PC-3 (cell line): ENCODE results near the gene KCP. TPM values are rescaled to one million over a fixed set of nuclear protein-coding genes. Genes with fewer than 3 reads are reported as not detected.
A peak's percentile ranks its signal among the peaks of the same experiment; 100 is the strongest.

ENCODE experiments used
- ATAC-seq: fragments of 200-7000 bp; cut with Tn5 transposase; 2 replicates; pipeline ENCODE4 v1.9.1; 2020; ENCODE audit warnings: mild to moderate bottlenecking, moderate library complexity
- BruUV-seq: library from RNA; stranded (reverse); fragments of 400-500 nt; replicated peaks from 2 replicates; lab custom pipeline; 2021; lab: Mats Ljungman, UMichigan
- CTCF ChIA-PET: fragments of 300-600 bp; sonication (Branson Sonifier 250); formaldehyde crosslinking; loops from one replicate; lab custom pipeline; 2022; ENCODE audit warnings: antibody characterized with exemption; lab: Charles Lee
- POLR2A ChIA-PET: fragments of 300-600 bp; sonication (Branson Sonifier 250); formaldehyde crosslinking; loops from one replicate; lab custom pipeline; 2022; ENCODE audit warnings: antibody characterized with exemption; ENCODE audit not compliant: unreplicated experiment; lab: Charles Lee
- DNase-seq: peaks from one replicate; pipeline ENCODE4 v3.0.0-alpha.2; 2015
- H2AFZ ChIP-seq: fragments of 300-600 bp; sonication (generic); 2 replicates; pipeline ENCODE4 v1.6.0; 2016; ENCODE audit warnings: antibody characterized with exemption, low read length
- H3F3A ChIP-seq: fragments of 300-600 bp; sonication (generic); one replicate; pipeline ENCODE4 v1.6.0; 2017; ENCODE audit warnings: antibody characterized with exemption, low read length, control low read depth, mild to moderate bottlenecking; ENCODE audit not compliant: unreplicated experiment
- H3K27ac ChIP-seq: fragments of 300-600 bp; sonication (generic); 2 replicates; pipeline ENCODE4 v1.5.1; 2016; ENCODE audit warnings: mild to moderate bottlenecking, low read length
- H3K27me3 ChIP-seq: fragments of 300-600 bp; sonication (generic); 2 replicates; pipeline ENCODE4 v1.6.1; 2016; ENCODE audit warnings: low read length, mixed read lengths
- H3K36me3 ChIP-seq: fragments of 300-600 bp; sonication (generic); 2 replicates; pipeline ENCODE4 v1.6.1; 2016; ENCODE audit warnings: low read depth, mixed run types, low read length, mixed read lengths
- H3K4me1 ChIP-seq: fragments of 300-600 bp; sonication (generic); 2 replicates; pipeline ENCODE4 v1.5.1; 2016; ENCODE audit warnings: low read length; ENCODE audit not compliant: insufficient read depth
- H3K4me2 ChIP-seq: fragments of 300-600 bp; sonication (generic); 2 replicates; pipeline ENCODE4 v1.6.0; 2016; ENCODE audit warnings: low read length
- H3K4me3 ChIP-seq: fragments of 300-600 bp; sonication (generic); 2 replicates; pipeline ENCODE4 v1.5.1; 2016; ENCODE audit warnings: mild to moderate bottlenecking, low read length, mixed read lengths
- H3K79me2 ChIP-seq: fragments of 300-600 bp; sonication (generic); 2 replicates; pipeline ENCODE4 v1.6.1; 2017; ENCODE audit warnings: low read length, mixed read lengths
- H3K9ac ChIP-seq: fragments of 300-600 bp; sonication (generic); 2 replicates; pipeline ENCODE4 v1.6.0; 2016; ENCODE audit warnings: mild to moderate bottlenecking, low read length
- H3K9me2 ChIP-seq: fragments of 300-600 bp; sonication (generic); replicated peaks from 2 replicates; pipeline ENCODE4 v1.6.1; 2016; ENCODE audit warnings: mixed run types, low read length, mixed read lengths
- H3K9me3 ChIP-seq: fragments of 300-600 bp; sonication (generic); 2 replicates; pipeline ENCODE4 v1.6.1; 2016; ENCODE audit warnings: low read length, mixed read lengths
- H4K20me1 ChIP-seq: fragments of 300-600 bp; sonication (generic); 2 replicates; pipeline ENCODE4 v1.6.1; 2016; ENCODE audit warnings: low read length, mixed read lengths
- EZH2 ChIP-seq: fragments of 300-600 bp; sonication (generic); IDR thresholded peaks from one replicate; pipeline ENCODE4 v1.6.1; 2017; ENCODE audit warnings: antibody characterized with exemption, mild to moderate bottlenecking, low read length; ENCODE audit not compliant: unreplicated experiment
- EZH2phosphoT487 ChIP-seq: fragments of 300-600 bp; sonication (generic); IDR thresholded peaks from 2 replicates; pipeline ENCODE4 v1.6.1; 2018; ENCODE audit warnings: mild to moderate bottlenecking, antibody characterized with exemption, low read length, borderline replicate concordance
- intact Hi-C: fragments of 100-400 bp; cut with micrococcal nuclease; formaldehyde crosslinking; loops from 2 replicates; pipeline ENCODE4 v1.9.0; 2023
- total RNA-seq: library from RNA; depleted of rRNA; stranded (reverse); fragments of >200 nt; gene quantifications from 2 replicates; pipeline ENCODE4 v1.2.3, GENCODE V29; 2014
- TF ChIP-seq, protein P1 (sequence below): fragments of 300-600 bp; sonication (generic); conservative IDR thresholded peaks from 2 replicates; pipeline ENCODE4 v1.5.1; 2017; ENCODE audit warnings: antibody characterized with exemption, low read depth, mild to moderate bottlenecking, low read length

KCP gene
- total RNA-seq, 1 experiment from 2014 or later, result 3.2 TPM

DNA sequence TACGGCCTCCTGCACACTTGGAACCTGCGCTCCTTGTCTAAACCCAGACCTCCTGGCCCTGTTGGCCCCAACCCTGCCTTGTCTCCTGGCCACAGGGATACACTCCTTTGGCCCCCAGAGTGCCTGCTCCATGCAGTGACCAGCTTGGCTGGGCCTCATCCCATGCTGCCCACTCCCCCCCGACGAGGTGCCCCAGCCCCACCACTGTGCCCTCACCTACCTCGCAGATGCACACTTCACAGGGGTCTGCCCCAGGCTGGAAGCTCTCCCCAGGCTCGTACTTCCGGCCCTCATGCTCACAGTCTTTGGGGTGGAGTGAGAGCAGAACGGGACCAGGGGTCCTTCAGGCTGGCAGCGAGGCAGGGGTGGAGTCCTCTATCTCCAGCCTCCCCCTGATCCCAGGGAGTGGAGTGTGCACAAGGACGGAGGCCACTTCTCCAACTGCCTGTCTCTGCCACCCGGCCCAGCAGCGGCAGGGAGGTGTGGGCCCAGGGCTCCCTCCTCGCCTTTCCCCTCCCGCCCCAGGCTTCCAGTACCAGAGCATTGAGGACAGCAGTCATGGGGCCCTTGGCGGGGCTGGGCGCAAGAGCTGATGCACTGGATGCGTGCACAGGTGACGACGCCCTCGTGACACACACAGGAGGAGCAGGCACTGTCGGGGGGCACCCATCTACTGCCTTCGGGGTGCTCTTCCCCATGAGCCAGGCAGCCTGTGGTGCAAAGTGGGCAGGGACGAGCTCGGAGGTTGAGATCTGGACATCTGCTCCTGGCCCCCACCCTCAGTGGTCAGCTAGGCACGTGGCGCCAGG is 25.7 kb downstream of the KCP start:
- BruUV-seq, result no TSS peak
- intact Hi-C loops, result loop anchor here (5.0 kb wide), 3 partner anchors 92 to 407 kb away; partner anchors contain the start of genes CCDC136 and METTL2B
- Histone ChIP-seq H3K27me3 (no peaks in the 10 kb centered on the region), H3K27ac (no peak overlapping the region), H4K20me1 (no peaks in the 10 kb centered on the region), H3K9me3 (no peaks in the 10 kb centered on the region), H3K4me1 (peaks cover 10% of the 10 kb centered on the region), H3K4me3 (no peak overlapping the region), H3K9ac (no peak overlapping the region), H3K4me2 (no peak overlapping the region), H3K9me2 (no peaks in the 10 kb centered on the region), H3F3A (no peaks in the 10 kb centered on the region), H3K36me3 (no peaks in the 10 kb centered on the region), H3K79me2 (no peaks in the 10 kb centered on the region), H2AFZ (no peak overlapping the region)
- DNase-seq (no peak), ATAC-seq (no peak)
- no peak for TF ChIP-seq EZH2phosphoT487
- TF ChIP-seq, protein P1, sequence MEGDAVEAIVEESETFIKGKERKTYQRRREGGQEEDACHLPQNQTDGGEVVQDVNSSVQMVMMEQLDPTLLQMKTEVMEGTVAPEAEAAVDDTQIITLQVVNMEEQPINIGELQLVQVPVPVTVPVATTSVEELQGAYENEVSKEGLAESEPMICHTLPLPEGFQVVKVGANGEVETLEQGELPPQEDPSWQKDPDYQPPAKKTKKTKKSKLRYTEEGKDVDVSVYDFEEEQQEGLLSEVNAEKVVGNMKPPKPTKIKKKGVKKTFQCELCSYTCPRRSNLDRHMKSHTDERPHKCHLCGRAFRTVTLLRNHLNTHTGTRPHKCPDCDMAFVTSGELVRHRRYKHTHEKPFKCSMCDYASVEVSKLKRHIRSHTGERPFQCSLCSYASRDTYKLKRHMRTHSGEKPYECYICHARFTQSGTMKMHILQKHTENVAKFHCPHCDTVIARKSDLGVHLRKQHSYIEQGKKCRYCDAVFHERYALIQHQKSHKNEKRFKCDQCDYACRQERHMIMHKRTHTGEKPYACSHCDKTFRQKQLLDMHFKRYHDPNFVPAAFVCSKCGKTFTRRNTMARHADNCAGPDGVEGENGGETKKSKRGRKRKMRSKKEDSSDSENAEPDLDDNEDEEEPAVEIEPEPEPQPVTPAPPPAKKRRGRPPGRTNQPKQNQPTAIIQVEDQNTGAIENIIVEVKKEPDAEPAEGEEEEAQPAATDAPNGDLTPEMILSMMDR, result no peak
- no peak for TF ChIP-seq EZH2
- ChIA-PET CTCF (no interaction called here), POLR2A (no interaction called here)

DNA sequence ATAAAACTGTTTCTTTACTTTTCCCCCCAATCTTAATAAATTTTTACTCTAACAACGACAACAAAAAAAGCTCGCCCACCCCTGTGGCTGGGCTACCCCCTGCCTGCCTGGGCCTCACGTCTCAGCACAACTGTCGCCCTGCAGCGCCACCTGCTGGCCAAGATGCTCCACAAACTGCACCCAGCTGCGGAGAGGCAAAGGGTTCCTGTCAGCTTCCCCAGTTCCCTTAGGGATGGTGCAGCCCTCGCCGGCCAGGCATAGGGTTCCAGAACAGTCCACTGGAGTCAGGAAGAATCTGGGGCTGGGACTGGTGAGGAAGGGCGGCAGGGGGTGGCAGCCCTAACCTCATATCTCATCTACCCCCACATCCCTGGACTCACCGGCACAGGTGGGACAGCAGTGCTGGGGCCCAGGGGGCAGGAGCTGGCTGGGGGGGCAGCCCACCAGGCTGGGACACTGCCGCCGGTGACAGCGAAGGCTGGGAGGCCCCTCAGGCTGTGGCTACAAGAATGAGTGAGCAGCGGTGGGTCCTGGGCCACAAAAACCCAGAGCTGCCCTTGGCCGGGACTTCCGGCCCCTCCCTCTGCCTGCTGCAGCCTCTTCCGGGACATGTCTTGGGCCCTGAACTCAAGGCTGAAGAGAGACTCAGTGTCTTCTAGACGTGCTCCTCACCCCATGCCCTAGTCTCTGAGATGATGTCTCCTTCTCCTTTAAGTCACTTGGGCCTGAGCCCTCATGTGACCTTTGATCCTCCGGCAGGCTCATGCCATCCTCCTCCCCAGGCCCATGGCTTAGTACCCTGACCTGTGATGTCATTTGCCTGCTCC is 26.7 kb downstream of the KCP start:
- no TSS peak for BruUV-seq
- Histone ChIP-seq H3K79me2 (no peaks in the 10 kb centered on the region), H3K9ac (no peak overlapping the region), H3F3A (no peaks in the 10 kb centered on the region), H3K9me3 (no peaks in the 10 kb centered on the region), H3K4me3 (no peak overlapping the region), H3K4me1 (peaks cover 10% of the 10 kb centered on the region), H4K20me1 (no peaks in the 10 kb centered on the region), H3K4me2 (no peak overlapping the region), H2AFZ (no peak overlapping the region), H3K9me2 (no peaks in the 10 kb centered on the region), H3K36me3 (no peaks in the 10 kb centered on the region), H3K27me3 (no peaks in the 10 kb centered on the region), H3K27ac (no peak overlapping the region)
- TF ChIP-seq, protein P1, result peak; percentile 94
- TF ChIP-seq EZH2phosphoT487 (no peak), EZH2 (no peak)
- ChIA-PET POLR2A (no interaction called here), CTCF (interaction anchor here (0.6 to 1.3 kb wide), 4 partner anchors 21 to 341 kb away, joined by 3 to 10 read pairs (median 6); partner anchors contain the start of gene ATP6V1F)
- intact Hi-C loops, result loop anchor here (5.0 kb wide), 3 partner anchors 92 to 407 kb away; partner anchors contain the start of genes CCDC136 and METTL2B
- peak; percentile 47 for ATAC-seq
- peak; percentile 81 for DNase-seq
